Esophagus mucosa (tissue), 1 donor: ENCODE measurements around the gene GLUD1. TPM values are rescaled to one million over a fixed set of nuclear protein-coding genes. Genes with fewer than 3 reads are reported as not detected.
"Not testable (repeated sequence)": the region's sequence is repeated elsewhere in the genome, so short reads cannot be mapped to it uniquely, and the experiment has no call there.

Experiments used
- ATAC-seq: fragments of 200-7000 bp; cut with Tn5 transposase; one replicate; pipeline ENCODE4 v1.9.1; 2020
- total RNA-seq: library from RNA; stranded (reverse); gene quantifications from one replicate; pipeline ENCODE4 v1.2.4, GENCODE V29; 2023
- donor health status: DM: yes; HTN: yes; CAD: no.

Gene GLUD1
- 88.5 TPM for total RNA-seq

DNA sequence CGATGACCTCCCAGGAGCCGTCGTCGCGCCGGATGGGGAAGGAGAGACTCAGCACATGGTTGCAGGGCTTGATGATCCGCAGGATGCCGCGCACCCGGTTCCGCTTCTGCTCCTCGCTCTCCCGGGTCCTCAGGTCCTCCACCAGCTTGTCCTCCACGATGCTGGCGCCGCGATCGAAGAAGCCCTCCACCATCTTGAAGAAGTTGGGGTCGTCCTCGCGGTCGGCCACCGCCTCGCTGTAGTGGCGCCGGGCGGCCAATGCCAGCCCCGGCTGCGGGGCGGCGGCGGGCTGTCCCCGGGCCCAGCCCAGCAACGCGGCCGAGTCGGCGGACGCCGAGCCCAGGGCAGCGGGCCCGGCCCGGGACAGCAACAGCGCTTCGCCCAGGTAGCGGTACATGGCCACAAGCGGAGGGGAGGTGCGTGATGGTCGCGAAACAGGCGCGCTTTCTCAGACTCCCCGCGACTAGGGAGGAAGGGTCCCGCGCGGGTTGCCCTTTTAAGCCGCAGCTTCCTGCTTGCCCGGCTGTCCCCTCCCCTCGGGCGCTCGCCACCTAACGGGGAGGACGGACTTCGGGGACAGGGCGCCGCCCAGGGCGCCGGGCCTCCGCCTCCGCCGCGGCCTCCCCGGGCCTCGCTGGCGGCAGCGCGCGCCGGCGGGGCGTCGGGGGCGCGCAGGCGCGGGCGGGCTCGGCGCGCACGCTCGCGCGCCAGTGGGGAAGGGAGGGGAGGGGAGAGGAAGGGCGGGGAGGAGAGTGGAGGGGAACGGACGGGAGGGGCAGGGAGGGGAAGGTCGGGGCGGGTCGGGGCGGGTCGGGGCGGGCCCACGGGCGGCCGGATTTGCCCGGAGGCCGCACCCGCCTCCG, at the start of gene GLUD1, which contains the start of gene SHLD2:
Gene GLUD1, minus strand, starts transcription at position 471 of the 863 bp plus-strand sequence. Its CDS starts 74 bp downstream, at position 397.
Gene SHLD2, plus strand, starts transcription at position 834 of the 863 bp plus-strand sequence. CDS start 56,149 bp downstream, outside the sequence.
- ATAC-seq = peak; percentile 84

DNA sequence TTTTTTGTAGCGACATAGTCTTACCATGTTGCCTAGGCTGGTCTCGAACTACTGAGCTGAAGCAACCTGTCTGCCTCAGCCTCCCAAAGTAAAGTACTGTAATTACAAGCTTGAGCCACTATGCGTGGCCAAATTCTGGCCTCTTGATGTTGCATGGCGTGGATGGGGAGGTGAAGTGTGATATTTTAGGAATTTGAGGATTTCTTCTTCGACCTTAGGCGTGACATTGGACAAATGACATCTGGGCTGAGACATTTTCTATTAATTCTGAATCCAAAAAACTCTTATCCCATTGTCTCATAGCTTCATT, 48.4 kb upstream of the GLUD1 start:
- not testable (repeated sequence) for ATAC-seq

DNA sequence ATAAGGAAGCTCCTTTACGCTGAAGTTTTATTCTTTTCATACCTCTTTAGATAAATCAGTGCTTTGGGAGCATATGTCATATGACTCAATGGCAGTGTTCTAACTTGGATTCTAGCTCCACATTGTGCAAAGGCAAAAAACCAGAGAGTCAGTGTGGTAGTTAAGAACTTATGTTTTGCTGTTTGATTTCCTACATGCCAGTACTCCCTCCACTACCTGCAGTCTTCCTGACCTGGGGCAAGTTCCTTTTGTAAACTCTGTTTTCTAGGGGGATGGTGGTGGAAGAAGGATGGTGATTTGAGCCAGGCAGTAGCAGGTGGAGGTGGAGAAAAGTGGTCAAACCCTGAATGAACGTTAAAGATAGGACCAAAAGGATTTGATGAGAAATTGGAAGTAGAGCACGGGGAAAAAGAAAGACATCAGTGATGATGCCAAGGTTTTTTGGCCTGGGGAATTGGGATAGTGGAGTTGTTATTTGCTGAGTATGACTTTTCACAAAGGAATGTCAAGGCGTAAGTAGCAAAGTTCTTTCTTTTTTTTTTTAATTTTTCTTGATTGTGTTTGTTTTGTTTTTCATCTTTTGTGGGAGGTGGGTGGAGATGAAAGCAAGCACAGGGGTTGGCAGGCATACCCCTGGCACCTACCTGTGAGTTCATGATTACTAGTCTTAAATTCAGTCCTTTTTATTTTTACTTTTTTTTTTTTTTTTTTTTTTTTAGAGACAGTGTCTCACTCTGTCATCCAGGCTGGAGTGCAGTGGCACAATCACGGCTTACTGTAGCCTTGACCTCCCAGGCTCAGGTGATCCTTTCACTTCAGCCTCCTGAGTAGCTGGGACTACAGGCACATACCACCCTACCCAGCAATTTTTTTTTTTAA, 47.8 kb upstream of the GLUD1 start:
- ATAC-seq = peak; percentile 50

DNA sequence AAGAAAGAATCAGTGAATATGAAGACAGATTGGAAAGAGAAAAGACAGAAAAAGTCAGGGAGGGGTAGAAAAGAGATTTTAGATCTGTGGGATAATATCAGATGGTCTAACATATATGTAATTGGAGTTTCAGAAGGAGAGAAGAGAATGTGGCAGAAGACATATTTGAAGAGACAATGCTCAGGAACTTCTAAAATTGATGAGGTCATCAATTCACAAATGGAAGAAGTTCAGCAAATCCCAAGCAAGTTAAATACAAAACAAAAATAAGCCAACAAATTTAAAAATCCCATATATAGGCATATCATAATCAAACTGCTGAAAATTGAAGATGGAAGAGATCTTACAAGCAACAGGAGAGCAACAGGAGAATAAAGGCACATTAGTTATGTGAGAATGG, 42.8 kb upstream of the GLUD1 start:
- not testable (repeated sequence) for ATAC-seq

DNA sequence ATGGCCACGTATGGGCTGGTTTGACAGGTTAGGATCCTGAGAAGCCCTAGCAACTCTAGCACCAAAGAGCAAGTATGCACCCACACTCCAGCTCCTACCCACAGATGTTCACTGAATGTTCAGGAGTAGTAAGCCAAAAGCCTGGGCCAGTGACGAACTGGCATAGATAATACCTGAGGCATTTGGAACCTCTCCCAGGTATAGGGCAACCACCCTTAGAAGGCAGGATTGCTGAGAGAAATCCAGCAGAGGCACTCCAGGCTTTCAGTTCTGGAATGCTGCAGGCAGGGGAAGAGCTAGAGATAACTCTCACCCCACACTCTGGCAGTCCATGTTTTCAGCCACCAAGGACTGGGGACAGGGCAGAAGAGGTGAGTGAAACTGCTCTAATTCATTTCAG, 39.8 kb upstream of the GLUD1 start:
- ATAC-seq = peak; percentile 35

DNA sequence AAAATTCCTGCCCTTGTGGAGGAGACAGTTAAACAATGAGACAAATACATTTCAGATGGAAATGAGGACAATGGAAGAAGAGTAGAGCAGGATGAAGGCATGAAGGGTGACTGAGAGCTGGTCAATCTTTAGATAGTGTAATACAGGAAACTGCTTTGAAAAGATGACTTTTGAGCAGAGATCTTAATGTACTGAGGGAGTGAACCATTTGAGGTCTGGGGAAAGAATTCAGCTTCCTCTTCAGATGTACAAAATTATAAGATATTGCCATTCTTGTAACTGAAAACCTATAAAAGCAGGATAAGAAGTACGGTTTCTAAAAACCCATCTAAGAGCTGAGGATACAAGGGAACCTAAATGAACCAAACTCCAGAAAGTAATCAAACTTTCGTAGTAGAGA, 39.3 kb upstream of the GLUD1 start:
- not testable (repeated sequence) for ATAC-seq

DNA sequence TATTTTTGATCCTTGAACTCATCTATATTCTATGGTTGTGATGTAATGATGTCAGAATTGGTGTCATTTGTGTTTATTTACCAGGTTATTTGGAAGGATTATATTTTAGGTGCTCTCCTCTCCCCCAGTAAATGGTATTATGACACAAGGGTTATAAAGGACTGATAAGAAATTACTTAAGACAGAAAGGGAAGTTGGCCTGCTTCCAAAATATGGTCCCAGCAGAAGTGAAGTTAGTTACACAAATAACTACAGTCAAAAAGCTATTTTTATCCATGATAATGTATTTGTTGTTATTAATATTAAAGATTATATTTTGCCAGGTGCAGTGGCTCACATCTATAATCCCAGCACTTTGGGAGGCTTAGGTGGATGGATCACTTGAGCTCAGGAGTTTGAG, 37.5 kb upstream of the GLUD1 start:
- ATAC-seq = not testable (repeated sequence)

DNA sequence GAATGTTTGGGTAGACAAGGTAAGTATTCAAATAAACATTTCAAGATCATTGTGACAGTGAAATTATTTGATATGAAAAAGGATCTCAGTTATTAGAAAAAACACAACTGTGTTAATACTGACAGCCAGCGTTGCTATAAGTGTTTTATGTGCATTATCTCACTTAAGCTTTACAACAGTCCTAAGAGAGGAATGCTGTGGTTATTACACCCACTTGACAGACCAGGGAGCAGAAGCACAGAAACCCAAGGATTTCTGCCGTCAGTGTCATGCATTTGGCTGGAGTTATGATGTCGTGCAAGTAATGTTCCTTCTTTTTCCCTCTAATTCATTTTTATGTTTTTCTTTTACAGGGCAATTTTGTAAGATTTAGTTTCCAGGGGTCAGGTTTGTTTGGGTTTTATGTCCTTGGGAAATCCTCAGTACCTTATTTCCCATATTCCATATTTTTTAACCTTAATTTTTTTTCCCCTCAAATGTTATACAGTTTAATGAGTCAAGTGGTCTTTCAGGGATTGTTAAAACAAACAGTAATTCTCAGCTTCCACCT, 33.0 kb upstream of the GLUD1 start:
- ATAC-seq = not testable (repeated sequence)

DNA sequence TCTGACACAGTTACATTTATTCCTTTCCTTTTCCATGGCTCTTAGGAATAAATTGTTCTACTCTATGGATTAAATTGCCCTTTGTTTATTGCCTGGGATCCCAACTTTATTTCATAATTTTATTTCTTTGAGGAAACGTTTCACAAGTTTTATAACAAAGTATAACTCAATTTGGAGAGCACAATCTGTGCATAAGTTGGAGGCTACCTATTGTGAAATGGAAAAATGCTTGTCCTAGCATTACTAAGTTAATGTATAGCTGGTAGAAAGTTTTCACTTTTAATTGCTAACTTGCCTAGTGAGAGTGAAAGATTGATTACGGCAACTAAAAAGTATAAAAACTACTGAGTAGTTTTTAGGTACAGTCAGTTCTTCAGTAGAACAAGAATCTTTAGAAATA, 32.4 kb upstream of the GLUD1 start:
- not testable (repeated sequence) for ATAC-seq

DNA sequence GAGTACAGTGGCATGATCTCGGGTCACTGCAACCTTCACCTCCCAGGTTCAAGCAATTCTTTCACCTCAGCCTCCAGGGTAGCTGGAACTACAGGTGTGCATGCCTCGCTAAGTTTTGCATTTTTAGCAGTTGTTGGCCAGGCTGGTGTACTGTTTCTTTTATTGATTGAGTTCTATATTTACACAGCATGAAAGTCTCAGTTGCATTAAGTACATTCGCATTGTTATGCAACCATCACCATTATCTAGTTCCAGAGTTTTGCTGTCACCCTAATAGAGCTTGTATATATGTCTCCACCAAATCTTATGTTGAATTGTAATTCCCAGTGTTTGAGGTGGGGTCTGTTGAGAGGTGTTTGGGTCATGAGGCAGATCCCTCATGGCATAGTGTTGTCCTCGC, 28.7 kb upstream of the GLUD1 start:
- ATAC-seq = not testable (repeated sequence)

DNA sequence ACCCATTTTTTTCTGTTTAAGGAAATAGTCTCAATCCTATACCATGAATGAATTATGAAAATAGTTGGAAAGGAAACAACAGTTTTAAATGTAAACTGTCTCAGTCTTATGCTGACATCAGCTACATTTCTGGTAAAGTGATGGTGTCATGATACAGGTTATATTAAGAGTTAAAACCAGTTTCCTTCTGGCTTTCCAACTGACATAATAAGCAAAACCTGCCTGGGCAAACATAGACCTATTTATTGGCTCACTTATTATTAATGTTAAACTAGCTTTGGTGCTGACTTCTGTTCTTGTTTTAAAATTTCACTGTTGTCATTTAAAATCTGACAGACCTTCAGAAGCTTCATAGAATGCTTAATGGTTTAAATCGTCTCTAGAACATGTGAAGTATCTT, 24.4 kb upstream of the GLUD1 start:
- ATAC-seq = peak; percentile 64

DNA sequence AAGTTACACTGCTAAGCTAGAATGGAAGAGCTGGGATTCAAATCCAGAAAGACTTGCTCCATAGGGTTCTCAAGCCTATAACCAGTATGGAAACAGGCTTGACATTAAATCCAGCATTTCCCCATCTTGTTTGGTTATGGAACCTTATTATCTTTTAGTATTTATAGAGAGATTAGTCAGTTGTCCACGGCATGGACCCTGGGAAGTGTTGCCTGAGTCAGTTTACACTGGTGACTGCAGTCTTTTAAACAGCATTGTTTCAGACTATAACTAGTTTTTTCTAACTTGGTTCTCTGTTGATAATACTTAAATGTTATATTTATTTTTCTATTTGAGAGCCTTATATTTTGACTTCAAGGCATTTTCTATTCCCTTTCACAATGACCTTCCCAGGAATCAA, 23.5 kb upstream of the GLUD1 start:
- ATAC-seq = peak; percentile 59

DNA sequence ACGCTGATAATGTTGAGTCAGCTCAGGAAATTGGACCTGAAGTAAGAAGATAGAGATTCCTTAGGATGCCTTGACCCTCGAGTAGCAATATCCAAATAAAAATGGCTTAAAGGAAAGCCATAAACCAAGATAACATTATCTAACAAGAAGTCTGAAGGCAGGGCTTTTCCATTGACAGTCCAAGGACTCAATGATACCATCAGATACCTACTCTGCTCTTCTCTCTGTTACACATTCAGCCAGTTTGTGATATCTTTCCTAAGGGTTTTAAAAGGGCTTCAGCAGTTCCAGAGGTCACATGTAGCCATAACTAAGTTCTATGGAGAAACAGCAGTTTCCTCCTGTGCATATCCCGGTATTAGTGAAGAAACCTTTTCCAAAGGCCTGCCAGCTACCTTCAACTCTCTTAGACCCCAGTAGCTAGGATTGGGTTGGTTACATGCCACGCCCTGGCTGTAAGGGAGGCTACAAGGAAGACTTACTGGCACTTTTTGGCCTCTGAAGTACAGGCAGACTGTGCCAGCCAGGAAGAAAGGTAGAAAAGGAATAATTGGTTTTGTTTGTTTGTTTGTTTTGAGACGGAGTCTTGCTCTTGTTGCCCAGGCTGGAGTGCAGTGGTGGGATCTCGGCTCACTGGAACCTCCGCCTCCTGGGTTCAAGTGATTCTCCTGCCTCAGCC, 10.9 kb upstream of the GLUD1 start:
- ATAC-seq = no peak

DNA sequence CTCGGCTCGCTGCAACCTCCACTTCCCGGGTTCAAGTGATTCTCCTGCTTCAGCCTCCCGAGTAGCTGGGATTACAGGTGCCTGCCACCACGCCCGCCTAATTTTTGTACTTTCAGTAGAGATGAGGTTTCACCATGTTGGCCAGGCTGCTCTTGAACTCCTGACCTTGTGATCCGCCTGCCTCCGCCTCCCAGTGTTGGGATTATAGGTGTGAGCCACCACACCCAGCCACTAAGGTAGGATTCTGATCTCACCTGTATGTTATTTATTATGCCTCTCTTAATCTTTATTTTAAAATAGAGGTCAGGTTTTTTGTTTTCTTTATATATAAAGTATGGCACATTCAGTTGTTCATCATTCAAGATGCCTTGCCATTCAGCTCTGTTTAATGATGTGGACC, 10.1 kb upstream of the GLUD1 start:
- ATAC-seq = not testable (repeated sequence)

DNA sequence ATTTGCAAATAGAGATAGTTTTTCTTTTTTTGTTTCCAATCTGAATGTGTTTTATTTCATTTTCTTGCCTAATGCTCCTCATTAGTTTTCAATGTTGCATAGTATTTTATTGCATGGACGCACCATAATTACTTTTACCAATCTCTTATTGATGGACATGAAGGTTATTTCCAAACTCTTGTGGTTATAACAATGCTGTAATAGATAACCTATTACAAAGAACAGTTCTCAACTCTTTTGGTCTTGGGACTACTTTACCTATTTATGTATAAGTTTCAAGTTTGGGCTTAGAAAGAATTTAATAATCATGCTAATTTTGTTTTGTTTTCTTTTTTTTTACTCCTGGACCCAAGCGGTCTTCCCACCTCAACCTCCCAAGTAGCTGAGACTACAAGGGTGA, 7.4 kb upstream of the GLUD1 start:
- no peak for ATAC-seq

DNA sequence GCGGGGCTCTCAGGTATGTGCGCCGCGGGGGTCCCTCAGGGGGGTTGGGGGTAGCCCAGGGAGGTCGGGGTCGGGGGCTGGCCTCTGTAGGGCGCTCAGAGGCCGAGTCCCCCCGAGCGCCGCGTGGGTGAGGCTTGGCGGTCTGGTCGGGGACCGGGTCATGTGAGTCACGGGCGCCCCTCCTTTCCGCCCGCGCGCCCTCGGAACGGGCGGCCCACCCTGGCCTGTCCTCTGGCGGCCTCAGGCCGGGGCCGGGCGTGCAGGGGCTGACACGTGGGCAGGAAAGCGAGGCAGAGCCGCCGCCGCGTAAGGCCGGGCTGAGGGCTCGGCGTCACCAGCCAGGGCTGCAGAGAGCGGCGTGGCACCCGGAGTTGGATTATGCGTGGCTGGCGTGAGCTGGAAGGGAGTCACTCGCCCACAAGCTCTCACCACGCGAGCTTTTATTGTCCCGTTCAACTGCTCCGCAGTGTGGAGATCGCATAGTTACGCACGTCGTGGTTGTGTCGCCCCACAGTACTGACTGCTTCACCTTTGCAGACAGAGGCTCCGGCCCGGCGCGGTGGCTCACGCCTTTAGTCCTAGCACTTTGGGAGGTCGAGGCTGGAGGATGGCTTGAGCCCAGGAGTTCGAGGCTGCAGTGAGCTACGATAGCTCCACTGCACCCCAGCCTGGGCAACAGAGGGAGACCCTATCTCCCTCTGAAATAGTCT, 748 bp upstream of the GLUD1 start:
- ATAC-seq = peak; percentile 85

DNA sequence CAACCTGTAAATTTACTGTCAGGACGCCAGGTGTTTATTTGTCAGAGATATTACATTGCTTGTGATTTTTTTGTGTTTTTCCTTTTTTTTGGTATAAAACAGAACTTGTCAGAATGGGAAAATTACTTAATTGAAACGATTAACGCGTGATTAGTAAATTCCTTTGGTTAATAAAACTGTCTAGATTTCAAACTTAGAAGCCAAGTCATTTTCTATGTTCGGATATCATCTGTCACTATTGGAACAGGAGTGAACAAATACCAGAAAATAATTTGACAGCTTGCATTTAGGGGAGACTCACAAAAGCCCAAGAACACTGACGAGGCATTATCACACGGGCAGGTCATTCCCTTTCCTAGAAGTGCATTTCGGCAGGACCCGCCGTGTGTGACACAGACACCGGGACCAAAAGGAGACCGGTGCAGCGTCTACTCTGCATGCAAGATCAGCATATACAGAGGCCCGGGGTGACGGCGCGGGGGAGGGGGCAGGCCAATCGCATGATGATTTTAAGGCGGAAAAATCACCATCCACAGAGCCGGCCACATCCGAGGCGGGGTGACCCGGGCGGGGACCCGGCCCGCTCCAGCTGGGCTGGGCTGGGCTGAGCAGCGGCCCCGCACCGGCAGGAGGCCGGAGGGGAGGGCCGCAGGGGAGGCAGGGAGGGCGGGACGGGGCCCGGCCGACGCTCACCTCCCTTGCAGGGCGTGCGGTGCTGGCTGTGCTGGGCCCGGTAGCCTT, 841 bp downstream of the GLUD1 start:
- peak; percentile 34 for ATAC-seq

DNA sequence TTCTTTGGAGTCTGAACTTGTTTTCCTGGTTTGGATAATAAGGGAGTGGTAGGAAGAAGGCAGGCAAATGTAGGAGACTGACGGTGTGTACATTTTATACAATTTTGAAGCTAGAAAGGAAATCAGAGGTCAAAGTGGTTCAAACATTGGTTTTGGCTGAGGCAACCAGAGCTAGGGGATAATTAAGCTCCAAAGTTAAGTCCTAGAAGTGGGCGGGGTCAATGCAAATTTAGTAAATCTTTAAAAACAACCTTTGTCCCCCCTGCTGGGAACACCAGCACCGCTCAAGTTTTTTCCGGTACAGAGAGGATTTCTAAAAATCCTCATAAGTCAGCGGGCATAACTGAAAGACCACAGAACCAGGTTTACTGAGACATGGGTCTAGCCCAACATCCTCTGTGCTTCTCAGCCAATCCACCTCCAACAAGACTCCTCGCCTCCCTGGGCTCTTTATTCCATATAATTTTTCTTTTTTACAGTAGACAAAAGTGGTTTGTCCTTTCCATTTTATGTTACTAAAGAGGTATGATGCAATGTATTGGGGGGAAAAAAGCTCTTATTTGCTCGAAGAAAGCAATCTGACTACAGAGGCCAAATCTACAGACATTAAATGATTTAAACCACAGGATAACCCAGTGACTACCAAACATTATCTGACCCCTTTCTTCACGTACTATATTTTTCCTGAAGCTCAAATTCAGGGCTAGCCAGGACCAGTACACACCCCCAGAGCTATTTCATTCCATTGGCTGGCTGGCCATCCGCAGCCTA, 1.6 kb downstream of the GLUD1 start:
- no peak for ATAC-seq

DNA sequence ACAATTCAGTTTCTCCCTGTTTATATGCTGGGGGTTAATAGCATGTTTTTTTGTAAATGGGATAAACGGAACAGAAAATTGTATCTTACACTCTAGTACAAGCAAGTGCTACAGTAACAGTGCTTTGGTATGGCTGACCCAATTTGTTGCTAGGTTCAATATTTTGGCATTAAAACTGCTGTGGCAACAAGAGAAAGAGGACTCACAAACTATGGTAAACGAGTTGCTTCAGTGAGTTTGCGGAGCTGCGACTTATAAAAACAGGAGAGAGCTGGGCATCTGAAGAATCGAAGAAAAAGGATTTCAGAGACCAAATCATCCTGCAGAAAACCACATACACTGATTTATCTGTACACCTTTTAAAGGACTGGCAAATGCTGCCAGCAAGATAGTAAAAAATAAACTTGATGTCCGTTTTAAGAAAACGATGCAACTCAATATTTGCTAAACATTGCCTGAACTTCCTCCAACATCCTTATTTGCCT, 2.2 kb downstream of the GLUD1 start:
- ATAC-seq = no peak

DNA sequence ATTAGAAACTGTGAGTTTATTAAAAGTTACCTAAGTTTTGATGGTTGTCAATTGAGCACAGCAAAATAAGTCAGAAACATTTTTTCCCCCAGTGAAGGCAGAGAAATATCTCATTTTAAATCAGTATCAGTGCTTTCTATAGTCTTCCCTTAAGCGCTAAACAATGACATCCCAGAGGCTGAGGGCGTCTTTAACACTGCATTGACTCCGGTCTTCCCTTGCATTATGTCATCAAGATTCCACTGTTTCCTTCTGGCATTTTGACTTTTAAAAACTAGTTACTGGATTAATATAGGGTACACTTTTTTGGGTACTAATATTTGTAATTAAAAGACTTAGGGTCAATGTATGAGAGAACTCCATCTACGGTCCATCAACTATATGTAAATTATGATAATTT, 3.9 kb downstream of the GLUD1 start:
- ATAC-seq = no peak
